Measurements from ENCODE around the gene SFTPD. TPM values are rescaled to one million over a fixed set of nuclear protein-coding genes. Genes with fewer than 3 reads are reported as not detected.

Gene SFTPD
- total and polyA plus RNA-seq, 2 of the 8 experiments (the other 6 are each of a cell fraction or from before 2014, with no cell fraction given) = 0.21 to 0.54 TPM

DNA sequence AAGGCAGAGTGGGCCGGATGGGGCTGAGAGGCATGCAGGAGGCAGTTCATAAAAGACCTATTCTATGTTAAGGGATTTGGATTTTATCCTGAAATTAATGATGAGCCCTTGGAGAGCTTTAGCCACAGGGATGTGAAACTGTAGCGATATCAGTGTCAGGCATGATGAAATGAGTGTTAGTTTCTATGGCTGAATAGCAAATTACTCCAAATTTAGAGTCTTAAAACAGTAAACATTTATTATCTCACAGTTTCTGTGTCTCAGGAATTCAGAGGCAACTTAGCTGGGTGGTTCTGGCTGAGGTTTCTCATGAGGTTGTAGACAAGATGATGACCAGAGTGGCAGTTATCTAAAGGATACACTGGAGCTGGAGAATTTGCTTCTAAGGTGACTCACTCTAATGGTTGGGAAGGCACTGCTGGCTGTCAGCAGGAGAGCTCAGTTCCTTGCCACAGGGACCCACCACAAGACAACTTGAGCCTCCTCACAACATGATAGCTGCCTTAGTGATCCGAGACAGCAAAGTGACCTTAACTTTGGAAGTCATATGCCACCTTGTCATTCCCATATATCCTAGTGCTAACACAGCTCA, 36.7 kb upstream of the SFTPD start:
- Histone ChIP-seq H3K4me2 (ENCODE audit: insufficient read depth in 1 of 2, low read depth in 2 of 2, low read length in 2 of 2) (no peak overlapping the region), H3K9me3 (ENCODE audit: insufficient read depth in 2 of 2, low read depth in 1 of 2, low read length in 1 of 2) (no peaks in the 10 kb centered on the region), H4K91ac (replicated peaks; ENCODE audit: insufficient read length, low read length) (no peak overlapping the region), H3K79me2 (ENCODE audit: control insufficient read depth in 1 of 2, insufficient read depth in 2 of 2, low read length in 2 of 2) (no peaks in the 10 kb centered on the region), H3K9ac (replicated peaks in 1 of 4; ENCODE audit: extremely low read depth in 1 of 4, low read depth in 3 of 4, low read length in 3 of 4) (no peak overlapping the region), H3K4ac (replicated peaks; ENCODE audit: insufficient read length, low read depth, low read length) (no peak overlapping the region), H2BK20ac (ENCODE audit: low read length) (no peak overlapping the region), H3K4me1 (replicated peaks in 1 of 4; ENCODE audit: control insufficient read depth in 3 of 4, insufficient read depth in 4 of 4, low read length in 3 of 4) (peaks cover 0 to 2% (median 0%) of the 10 kb centered on the region in 4 experiments; a peak in 1 of 7 replicates), H2AFZ (ENCODE audit: low read length) (no peak overlapping the region), H4K5ac (ENCODE audit: insufficient read length, low read depth, low read length) (no peak overlapping the region), H2BK12ac (ENCODE audit: low read depth, low read length) (no peak overlapping the region), H3K23me2 (ENCODE audit: low read depth, low read length) (peaks cover 7% of the 10 kb centered on the region; the same call in 1 of the 2 replicates), H3K23ac (ENCODE audit: insufficient read length) (no peak overlapping the region), H3K56ac (replicated peaks; ENCODE audit: insufficient read length, low read depth, low read length) (no peak overlapping the region), H3K4me3 (ENCODE audit: extremely low read depth in 1 of 4, insufficient read depth in 2 of 4, low read depth in 3 of 4, low read length in 4 of 4) (no peak overlapping the region), H2BK120ac (replicated peaks; ENCODE audit: low read depth, low read length) (no peak overlapping the region), H3K27ac (ENCODE audit: low read depth, low read length) (no peak overlapping the region), H4K20me1 (replicated peaks in 1 of 2; ENCODE audit: control insufficient read depth in 1 of 2, insufficient read depth in 2 of 2, low read length in 2 of 2) (no peaks in the 10 kb centered on the region), H3K14ac (ENCODE audit: insufficient read length) (no peak overlapping the region), H2AK5ac (ENCODE audit: low read depth, low read length) (no peak overlapping the region), H4K8ac (ENCODE audit: extremely low read depth, insufficient read depth, low read length) (no peak overlapping the region), H3K27me3 (replicated peaks in 1 of 4; ENCODE audit: control insufficient read depth in 3 of 4, extremely low read depth in 1 of 4, insufficient read depth in 3 of 4, low read length in 3 of 4) (peaks cover 3 to 17% (median 13%) of the 10 kb centered on the region in 4 experiments), H2BK5ac (ENCODE audit: low read depth, low read length) (no peak overlapping the region), H3K36me3 (ENCODE audit: control insufficient read depth in 2 of 4, insufficient read depth in 4 of 4, low read length in 3 of 4) (no peaks in the 10 kb centered on the region), H3K18ac (ENCODE audit: extremely low read depth, low read length) (no peak overlapping the region), H2BK15ac (ENCODE audit: low read length) (no peak overlapping the region), H3K79me1 (ENCODE audit: low read depth, low read length) (no peaks in the 10 kb centered on the region)
- DNase-seq (ENCODE audit: low read depth in 1 of 2, low spot score in 2 of 2) = no peak
- 90% methylated on average over 3 of the region's 3 CpGs; no CpG with 5 or more reads in 1 of the 2 experiments for WGBS, 2 experiments (ENCODE audit: extremely low coverage in 1 of 2, insufficient coverage in 1 of 2, insufficient read length in 1 of 2, insufficient replicate concordance in 2 of 2, low coverage in 1 of 2, low lambda C conversion rate in 2 of 2, missing lambda C conversion rate in 1 of 2)
- ChIA-PET CTCF (ENCODE audit: partially characterized antibody) (interaction anchor here (0.8 to 1.9 kb wide), 2 partner anchors 62 to 73 kb away, joined by 3 to 6 read pairs; no protein-coding TSS in a partner anchor), POLR2A (ENCODE audit: partially characterized antibody) (no interaction called here)
- TF ChIP-seq TEAD4 (IDR thresholded peaks at IDR 0.05; ENCODE audit: low read depth, low read length) (no peak), KDM1A (IDR thresholded peaks at IDR 0.05; ENCODE audit: borderline replicate concordance, low read length) (no peak), SIX5 (IDR thresholded peaks at IDR 0.05; ENCODE audit: low read depth, low read length) (no peak)
- no peak for FAIRE-seq
